NCI-H2171 (cell line): ENCODE data around the gene PPP1CA.

Experiments used
- DNase-seq: peaks from one replicate; lab custom pipeline; 2025; lab: John Stamatoyannopoulos, UW

PPP1CA gene

GRCh38 chr11:67401495-67402191 lies at the start of gene PPP1CA:
PPP1CA (minus strand) TSS chr11:67401858; CDS start chr11:67401782, 76 bp downstream.
- peak; percentile 86 for DNase-seq

- no peak for DNase-seq
Observed at GRCh38 chr11:67450796-67451657, 49.4 kb upstream of the PPP1CA start.

- no peak for DNase-seq
Observed at GRCh38 chr11:67449116-67449844, 47.6 kb upstream of the PPP1CA start.

DNA sequence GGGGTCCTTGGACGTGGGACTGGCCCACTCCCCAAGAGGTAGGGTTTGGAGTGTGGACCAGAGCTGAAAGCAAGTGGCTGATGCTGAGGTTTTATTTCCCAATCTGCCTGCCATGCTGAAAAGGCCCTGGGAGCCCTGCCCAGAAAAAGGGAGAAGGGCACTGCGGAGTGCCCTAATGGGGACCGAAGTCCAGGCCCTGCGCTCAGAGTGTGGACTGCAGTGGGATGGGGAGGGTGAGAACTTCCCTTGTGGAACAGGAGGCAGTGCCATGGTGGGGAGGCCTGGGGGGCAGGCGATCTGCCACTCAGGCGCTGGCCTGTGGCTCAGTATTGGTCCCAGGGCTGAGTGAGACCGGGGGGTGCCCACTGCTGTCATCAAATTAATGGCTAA lies 46.6 kb upstream of the PPP1CA start:
- no peak for DNase-seq

DNA sequence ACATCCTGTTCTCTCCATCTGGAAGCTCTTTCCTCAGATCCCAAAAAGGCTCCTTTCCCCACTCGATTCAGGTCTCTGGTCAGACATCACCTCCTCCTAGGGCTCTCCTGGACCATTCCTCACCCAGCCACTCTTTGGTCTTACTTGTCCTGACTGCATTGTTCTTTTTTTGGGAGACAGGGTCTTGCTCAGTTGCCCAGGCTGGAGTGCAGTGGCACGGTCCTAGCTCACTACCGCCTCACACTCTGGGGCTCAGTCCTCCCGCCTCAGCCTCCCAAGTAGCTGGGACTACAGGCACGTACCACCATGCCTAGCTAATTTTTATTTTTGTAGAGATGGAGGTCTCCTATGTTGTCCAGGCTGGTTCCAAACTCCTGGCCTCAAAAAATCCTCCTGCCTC lies 43.9 kb upstream of the PPP1CA start:
- DNase-seq = no peak

DNA sequence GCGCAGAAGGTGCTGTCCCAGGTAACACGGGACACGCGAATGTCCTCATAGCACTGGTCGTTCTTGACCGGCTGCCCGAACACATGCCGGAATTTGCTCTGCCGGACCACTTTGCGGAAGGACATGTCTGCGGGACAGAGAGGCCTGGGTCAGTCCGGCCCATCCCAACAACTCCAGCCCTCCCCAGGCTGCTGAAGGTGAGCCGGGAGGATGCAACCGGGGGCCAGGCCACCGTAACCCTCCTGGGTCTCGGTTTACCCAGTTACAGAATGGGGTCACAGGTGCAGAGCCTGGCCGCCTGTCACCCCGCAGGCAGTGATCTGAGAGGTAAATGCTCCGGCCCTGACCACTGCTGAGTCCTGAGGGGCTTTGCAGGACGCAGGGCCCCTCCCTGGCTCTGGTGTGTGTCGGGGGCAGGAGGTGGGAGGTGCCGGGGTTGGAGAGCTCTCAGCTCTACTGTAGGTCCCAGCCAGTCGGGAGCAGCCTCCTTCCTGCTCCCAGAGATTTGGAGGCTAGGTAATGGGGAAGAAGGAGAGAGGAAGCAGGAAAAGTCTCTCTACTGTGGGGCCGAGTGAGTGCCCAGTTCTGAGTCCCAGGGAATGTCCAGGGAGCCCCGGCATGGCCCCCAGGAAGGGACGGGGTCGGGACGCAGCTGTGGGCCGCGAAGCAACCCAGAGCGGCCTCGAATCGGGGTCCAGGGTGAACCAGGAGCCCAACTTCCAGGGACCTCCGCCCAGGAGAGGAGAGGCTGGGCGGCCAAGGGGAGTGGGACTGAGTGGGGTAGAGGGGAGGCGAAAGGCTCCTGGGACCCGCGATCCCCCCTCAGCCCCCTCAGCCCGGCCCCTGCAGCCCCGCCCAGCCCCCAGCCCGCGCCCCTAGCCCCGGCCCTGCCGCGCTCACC lies 41.1 kb upstream of the PPP1CA start:
- no peak for DNase-seq

GRCh38 chr11:67441731-67442351 lies 40.2 kb upstream of the PPP1CA start:
- DNase-seq = no peak

- DNase-seq = no peak
Observed at GRCh38 chr11:67441098-67441563, 39.5 kb upstream of the PPP1CA start.

GRCh38 chr11:67440229-67441097 lies 38.8 kb upstream of the PPP1CA start:
- no peak for DNase-seq

DNA sequence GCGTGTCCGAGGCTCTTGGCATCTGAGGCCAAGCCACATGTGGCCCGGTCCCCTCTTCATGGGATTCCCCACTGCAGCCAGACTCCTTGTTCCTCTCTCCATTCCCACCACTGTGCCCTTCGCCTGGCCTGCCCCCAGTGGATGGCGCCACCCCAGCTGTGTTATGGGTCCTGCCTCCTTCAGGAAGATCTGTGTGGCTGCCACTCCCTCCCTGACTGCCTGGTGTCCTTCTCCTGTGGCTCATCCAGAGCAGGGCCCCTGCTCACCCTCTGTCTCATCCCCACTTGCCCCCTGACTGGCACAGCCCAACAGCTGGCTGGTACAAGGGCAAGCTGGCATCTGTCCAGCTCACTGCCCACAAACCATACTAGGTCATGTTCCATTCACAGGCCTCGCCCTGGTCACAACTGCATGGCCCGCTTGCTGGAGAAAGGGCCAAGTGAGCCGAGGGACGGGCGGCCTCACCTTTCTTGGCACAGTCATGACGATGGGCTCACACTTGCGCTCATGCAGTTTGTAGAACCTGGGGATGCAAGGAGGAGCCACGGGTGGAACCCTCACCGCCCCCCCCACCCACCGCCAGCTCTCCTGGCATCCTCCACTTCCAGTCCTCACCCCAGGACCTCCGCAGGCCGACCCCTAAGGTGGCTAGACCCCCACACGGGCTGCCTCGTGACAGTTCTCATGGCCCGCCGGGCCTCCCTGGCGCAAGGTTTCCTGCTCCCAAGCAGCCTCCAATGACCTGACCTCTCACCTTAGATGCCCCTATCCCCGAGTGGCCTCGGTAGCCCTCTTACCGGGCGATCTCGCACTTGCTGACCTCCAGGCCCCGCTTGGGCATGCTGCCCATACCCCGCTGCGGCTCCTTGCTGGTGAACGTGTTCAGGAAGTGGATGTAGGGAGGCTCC lies 37.9 kb upstream of the PPP1CA start:
- DNase-seq = no peak

DNA sequence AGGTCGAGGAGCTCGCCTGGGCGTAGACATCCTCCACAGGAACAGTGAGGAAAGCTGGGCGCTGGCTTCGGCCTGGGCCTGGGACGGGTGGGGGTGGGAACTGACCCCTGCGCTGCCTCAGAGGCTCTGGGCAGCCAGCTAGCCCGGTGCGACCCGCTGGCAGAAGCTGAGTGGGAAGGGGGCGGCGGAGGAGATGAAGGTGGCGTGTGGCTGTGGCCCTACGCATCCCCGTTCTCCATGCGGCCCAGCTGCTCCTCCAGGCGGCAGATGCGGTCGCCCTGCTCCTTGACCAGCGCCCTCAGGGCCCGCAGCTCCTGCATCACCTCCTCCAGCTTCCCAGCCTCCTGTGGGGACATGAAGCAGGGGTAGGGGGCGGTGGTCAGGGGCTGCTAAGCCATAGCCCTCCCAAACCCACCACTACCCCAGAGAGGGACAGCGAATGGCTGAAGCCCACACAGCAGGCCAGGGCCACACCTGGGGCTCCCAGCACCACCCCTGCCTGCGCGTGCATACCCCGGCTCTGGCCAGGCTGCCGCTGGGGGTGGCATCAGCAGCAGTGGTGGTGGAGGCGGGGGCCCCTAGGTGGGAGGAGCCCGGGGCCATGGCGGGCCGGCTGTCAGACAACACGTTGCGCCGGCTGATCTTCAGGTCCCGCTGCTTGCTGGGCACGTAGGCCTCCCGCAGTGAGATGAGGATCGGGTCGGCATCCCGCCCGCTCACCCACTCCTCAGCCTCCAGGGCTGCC lies 36.7 kb upstream of the PPP1CA start:
- DNase-seq = no peak

- no peak for DNase-seq
Observed at GRCh38 chr11:67437809-67438157, 36.1 kb upstream of the PPP1CA start.

- DNase-seq = no peak
Observed at GRCh38 chr11:67437082-67437808, 35.6 kb upstream of the PPP1CA start, which contains the start of gene PTPRCAP. PTPRCAP (minus strand) TSS chr11:67437682; CDS start chr11:67437619, 63 bp downstream.

- no peak for DNase-seq
Observed at GRCh38 chr11:67436459-67437081, 34.9 kb upstream of the PPP1CA start.

GRCh38 chr11:67435727-67436458 lies 34.2 kb upstream of the PPP1CA start:
- DNase-seq = no peak

GRCh38 chr11:67435031-67435726 lies 33.5 kb upstream of the PPP1CA start:
- no peak for DNase-seq
